HG03060 (cell line): ENCODE measurements around the gene ARPC1A.
"Not testable (repeated sequence)": the region's sequence is repeated elsewhere in the genome, so short reads cannot be mapped to it uniquely, and the experiment has no call there.

ENCODE experiments used
- ATAC-seq: cut with Tn5 transposase; IDR thresholded peaks from one replicate; pipeline ENCODE4 v1.9.1; 2021; ENCODE audit warnings: low read depth, moderate number of reproducible peaks; ENCODE audit not compliant: unreplicated experiment

The ARPC1A gene

DNA sequence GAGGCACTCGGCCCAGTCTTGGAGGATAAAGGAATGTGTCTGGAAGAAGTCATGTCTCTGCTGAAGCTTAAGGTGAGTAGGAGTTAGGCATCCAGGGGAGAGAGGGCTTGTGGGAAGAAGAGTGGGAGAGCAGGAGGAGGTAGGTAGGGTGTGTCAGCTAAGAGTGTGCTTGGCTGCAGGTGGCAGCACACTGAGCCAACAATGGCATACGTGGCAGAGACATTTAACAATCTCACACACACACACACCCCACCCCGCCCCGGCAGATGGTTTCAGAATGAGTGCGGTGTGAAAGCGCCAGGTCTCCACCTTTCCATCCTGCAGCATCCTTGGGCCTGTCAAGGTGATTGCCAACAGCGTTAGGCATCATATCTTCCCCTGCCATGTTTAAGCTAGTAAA is 11.2 kb upstream of the ARPC1A start:
- no peak for ATAC-seq

DNA sequence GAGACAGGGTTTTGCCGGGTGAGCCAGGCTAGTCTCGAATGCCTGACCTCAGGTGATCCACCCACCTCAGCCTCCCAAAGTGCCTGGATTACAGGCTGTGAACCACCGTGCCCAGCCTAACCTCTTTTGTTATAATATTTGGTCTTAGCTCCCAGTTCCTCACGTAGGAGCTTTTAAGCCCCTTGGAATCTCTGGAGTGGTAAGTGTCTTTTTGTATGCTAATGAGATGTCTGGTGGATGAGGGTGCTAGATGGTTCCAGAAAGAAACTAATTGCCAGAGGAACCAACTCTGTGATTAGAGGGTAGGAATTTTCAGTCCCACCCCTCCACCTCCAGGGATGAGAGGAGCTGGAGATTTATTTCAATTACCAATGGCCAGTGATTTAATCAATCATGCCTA is 5.3 kb upstream of the ARPC1A start:
- ATAC-seq: no peak

DNA sequence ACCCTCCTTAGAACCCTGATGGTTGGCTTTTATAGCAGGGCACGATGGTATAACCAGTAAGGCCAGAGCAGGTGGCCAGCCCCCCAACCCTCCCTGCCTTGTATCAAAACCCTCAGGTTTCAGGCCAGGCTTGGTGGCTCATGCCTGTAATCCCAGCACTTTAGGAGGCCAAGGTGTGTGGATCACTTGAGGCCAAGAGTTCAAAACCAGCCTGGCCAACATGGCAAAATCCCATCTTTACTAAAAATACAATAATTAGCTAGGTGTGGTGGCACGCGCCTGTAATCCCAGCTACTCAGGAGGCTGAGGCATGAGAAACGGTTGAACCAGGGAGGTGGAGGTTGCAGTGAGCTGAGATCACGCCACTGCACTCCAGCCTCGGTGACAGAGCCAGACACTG is 3.0 kb upstream of the ARPC1A start:
- ATAC-seq: not testable (repeated sequence)

DNA sequence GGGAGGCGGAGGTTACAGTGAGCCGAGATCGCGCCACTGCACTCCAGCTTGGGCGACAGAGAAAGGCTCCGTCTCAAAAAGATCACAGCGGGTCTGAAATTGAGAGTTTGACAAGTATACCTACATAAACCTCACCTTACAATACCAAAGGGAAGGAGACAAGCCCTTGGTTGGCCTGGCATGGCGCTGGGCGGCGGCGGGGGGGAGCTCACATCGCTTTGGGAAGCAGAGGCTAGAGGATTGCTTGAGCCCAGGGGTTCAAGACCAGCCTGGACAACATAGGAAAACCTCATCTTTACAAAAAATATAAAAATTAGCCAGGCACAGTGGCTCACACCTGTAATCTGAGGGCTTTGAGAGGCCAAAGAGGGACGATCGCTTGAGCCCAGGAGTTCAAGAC is 1.1 kb upstream of the ARPC1A start:
- ATAC-seq: no peak

- no peak for ATAC-seq
These were observed 651 bp upstream of the ARPC1A start for GRCh38 chr7:99325001-99325493.

- ATAC-seq: no peak
These were observed 697 bp downstream of the ARPC1A start for GRCh38 chr7:99326408-99326782.

DNA sequence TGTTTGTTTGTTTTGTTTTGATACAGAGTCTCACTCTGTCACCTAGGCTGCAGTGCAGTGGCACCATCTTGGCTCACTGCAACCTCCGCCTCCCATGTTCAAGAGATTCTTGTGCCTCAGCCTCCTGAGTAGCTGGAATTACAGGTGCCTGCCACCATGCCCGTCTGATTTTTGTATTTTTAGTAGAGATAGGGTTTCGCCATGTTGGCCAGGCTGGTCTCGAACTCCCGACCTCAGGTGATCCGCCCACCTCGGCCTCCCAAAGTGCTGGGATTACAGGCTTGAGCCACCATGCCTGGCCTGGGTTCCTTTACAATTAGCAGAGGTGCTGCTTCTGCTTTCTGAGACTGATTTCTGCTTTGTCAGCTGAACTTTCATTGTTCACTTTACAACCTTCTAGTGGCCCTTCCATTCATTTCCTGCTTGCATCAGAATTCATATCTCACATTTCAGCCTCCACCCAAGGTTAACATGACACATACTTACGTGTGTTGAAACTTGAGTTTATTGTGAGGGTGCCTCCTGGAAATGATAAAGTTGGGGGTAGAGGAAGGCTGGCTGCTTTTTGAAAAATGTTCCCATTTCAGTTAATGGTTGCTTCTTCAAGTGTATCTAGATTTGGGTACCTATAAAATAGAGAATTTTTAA is 4.7 kb downstream of the ARPC1A start:
- ATAC-seq: not testable (repeated sequence)

DNA sequence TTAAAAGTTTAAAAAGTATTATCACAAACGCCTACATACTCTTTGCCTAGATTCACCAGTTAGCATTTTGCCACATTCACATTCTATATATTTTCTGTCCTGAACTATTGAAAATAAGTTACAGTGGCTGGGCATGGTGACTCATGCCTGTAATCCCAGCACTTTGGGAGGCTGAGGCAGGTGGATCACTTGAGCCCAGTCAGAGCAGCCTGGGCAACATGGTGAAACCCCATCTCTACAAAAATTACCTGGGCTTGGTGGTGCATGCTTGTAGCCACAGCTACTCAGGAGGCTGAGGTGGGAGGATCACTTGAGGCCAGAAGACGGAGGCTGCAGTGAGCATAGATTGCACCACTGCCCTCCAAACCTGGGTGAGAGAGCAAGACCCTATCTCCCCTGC is 5.3 kb downstream of the ARPC1A start:
- no peak for ATAC-seq

GRCh38 chr7:99339595-99339994 is 13.9 kb downstream of the ARPC1A start:
- no peak for ATAC-seq

DNA sequence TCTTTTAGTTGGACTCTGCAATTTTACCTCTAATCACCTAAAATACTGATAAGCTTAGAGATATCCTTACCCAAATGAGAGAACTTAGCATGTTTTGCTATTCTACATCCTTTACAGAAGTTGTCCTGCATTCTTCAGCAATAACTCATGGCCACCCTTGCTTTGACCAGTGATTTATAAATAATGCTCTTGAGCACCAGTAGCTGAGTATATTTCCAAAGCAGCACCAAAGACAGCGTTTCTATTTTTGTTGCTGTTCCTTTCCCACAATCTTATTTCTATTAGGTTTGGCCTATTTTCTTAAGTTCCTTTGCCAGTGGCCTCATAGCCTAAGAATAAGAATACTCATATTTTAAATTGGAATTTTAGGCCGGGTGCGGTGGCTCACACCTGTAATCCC is 15.0 kb downstream of the ARPC1A start:
- no peak for ATAC-seq

DNA sequence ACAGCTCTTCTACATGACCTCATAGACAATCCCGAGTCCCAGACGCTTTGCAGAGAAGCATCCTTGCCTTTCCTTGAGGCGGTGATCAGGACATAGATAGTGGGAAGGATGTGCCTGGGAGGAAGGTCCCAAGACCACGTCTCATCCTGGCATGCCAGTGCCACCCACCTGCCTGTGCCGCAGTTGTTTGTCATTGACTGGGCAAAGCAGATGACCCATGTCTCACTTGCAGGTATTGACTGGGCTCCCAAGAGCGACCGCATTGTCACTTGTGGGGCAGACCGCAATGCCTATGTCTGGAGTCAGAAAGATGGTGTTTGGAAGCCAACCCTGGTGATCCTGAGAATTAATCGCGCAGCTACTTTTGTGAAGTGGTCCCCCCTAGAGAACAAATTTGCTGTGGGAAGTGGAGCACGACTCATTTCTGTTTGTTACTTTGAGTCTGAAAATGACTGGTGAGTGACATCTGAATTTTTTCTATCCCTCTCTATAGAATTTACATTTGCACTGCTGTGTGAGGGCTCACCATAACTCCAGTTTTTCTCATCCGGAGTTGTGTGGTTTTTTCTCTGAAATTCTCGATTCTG is 18.5 kb downstream of the ARPC1A start:
- ATAC-seq: no peak

- not testable (repeated sequence) for ATAC-seq
These were observed 24.9 kb downstream of the ARPC1A start for GRCh38 chr7:99350641-99351040.

DNA sequence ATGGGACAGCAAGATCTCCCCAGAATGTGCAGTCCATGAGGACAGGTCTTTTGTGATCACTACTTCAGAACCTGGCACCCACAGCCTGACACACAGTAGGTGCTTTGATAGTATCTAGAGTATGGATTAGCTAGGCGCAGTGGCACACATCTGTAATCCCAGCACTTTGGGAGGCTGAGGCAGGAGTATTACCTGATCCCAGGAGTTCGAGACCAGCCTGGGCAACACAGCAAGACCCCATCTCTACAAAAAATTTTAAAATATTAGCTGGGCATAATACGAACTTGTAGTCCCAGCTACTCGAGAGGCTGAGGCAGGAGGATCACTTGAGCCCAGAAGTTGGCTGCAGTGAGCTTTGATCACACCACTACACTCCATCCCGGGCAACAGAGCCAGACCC is 26.5 kb downstream of the ARPC1A start:
- ATAC-seq: no peak

DNA sequence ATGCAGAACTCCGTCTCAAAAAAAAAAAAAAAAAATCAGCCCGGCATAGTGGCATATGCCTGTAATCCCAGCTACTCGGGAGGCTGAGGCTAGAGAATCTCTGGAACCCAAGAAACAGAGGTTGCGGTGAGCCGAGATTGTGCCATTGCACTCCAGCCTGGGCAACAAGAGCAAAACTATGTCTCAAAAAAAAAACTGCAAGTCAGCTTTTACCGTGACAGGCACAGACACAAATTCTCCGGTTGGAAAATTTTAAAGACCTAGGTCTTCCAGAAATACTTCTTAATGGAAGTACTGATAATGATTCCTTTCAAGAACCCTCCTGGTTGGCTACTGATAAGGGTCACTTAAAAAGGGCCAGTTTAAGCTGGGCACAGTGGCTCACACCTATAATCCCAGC is 29.4 kb downstream of the ARPC1A start:
- ATAC-seq: no peak

DNA sequence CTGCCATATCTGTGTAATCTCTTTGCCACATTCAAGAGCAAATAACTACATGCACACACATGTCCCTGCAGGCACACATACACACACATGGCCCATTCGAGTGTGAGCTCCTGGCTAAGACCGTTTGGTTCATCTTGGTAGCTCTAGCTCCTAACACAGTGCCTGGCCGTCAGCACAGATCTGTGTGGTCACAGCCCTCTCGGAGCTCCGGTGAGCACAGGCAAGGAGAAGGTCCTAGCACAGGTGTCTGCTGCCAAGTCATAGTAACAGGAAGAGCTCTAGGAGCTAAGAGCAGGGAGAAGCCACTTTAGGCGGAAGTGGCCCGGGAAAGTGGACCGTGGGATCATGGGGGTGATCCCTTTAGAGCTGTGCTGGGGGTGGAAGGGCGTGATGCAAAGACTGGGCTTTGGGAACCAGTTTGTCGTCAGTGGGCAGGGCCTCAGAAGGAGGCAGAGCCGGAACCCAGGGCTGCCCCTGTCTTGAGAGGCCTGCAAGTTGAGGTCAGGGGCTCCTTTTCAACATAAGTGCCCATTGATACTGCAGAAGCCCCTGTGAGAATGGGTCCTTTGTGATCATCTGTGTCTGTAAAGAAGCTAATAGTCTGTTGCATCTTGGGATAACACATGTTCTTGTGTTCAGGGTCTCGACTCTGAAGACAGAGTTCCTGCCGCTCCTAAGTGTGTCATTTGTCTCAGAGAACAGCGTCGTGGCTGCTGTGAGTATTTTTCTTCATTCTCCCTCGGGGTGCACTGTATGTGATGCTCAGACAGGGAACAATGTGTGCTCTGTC is 32.2 kb downstream of the ARPC1A start:
- ATAC-seq: no peak

DNA sequence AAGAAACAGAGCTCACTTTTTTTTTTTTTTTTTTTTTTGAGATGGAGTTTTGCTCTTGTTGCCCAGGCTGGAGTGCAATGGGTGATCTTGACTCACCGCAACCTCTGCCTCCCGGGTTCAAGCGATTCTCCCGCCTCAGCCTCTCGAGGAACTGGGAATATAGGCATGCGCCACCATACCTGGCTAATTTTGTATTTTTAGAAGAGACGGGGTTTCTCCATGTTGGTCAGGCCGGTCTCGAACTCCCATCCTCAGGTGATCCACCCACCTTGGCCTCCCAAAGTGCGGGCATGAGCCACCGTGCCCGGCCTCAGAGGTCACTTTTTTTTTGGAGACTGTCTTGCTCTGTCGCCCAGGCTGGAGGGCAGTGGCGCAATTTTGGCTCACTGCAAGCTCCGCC is 32.8 kb downstream of the ARPC1A start:
- not testable (repeated sequence) for ATAC-seq

DNA sequence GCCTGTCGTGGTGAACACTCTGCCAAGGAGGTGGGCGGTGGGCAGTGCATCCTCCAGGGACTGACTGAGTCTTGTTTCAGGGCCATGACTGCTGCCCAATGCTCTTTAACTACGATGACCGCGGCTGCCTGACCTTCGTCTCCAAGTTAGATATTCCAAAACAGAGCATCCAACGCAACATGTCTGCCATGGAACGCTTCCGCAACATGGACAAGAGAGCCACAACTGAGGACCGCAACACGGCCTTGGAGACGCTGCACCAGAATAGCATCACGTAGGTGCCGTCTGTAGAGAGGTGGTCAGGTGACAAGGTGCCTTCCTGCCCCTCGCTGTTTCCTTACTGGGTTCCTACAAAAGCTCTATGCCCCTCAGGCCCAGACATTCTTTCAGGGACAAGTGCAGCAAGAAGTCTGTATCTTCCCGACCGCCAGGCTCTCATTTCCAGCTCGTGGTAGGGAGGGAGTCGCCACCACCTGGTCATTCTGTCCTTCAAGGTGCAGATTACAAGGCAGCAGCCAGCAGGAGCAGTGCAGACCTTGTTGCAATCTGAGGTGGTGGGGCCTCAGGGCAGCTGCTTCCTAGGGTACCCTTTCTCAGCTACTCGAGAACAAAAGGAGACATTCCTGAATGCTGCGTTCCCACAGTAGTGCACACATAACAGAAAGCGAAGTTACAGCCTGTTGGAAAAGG is 33.9 kb downstream of the ARPC1A start:
- no peak for ATAC-seq

DNA sequence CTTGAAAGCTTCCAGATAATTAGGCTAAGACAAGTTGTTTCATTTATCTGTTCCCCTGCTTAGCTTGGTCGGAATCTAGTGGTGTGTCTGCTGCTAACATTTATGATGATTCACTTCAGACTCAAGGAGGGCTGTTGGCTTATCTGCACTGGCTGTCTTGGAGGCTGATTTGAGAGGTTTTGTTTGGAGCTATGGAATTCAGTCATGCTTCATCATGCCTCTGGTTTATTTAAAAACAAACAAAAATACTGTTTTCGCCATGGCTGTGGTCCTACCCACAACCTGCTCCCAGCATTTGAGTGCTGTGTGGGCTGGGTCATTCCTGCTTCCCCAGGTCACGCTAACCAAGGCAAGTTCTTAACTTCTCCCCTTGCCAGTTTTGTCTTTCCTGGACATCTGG is 37.1 kb downstream of the ARPC1A start:
- no peak for ATAC-seq

DNA sequence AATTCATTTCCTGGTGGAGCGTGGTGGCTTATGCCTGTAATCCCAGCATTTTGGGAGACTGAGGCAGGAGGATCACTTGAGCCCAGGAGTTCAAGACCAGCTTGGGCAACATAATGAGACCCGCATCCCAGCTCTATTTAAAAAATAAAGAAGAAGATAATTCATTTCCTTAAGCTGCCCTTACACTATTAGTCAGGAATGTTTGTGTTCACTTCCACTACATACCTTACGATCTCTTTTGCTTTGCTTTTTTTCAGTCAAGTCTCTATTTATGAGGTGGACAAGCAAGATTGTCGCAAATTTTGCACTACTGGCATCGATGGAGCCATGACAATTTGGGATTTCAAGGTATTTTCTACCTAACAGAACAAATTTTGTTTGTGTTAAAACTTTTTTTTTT is 37.6 kb downstream of the ARPC1A start:
- no peak for ATAC-seq

GRCh38 chr7:99365318-99366141 is 39.8 kb downstream of the ARPC1A start:
- ATAC-seq: no peak
